HEK293T (cell line): ENCODE measurements around the gene SLC6A19.

Source experiments
- BHLHE40 ChIP-seq: fragments of 450-650 bp; IDR thresholded peaks from 2 replicates; pipeline ENCODE4 v1.6.1; 2016; ENCODE audit warnings: mild to moderate bottlenecking, moderate library complexity, borderline replicate concordance
- CTBP1 ChIP-seq: fragments of 450-650 bp; IDR thresholded peaks from 2 replicates; pipeline ENCODE4 v1.6.1; 2016; ENCODE audit warnings: borderline replicate concordance
- ELF4 ChIP-seq: fragments of 450-650 bp; IDR thresholded peaks from 2 replicates; pipeline ENCODE4 v1.6.1; 2017; ENCODE audit warnings: antibody characterized with exemption
- FOXA1 ChIP-seq: fragments of 450-650 bp; IDR thresholded peaks from 2 replicates; pipeline ENCODE4 v1.6.1; 2016; ENCODE audit warnings: mild to moderate bottlenecking
- FOXK2 ChIP-seq: fragments of 450-650 bp; IDR thresholded peaks from 2 replicates; pipeline ENCODE4 v1.6.1; 2016; ENCODE audit warnings: mild to moderate bottlenecking
- L3MBTL2 ChIP-seq: fragments of 450-650 bp; conservative IDR thresholded peaks from 2 replicates; pipeline ENCODE4 v1.6.1; 2016; ENCODE audit warnings: mild to moderate bottlenecking
- NFRKB ChIP-seq: fragments of 450-650 bp; IDR thresholded peaks from 2 replicates; pipeline ENCODE4 v1.6.1; 2016; ENCODE audit warnings: mild to moderate bottlenecking, moderate library complexity
- SP1 ChIP-seq: fragments of 450-650 bp; IDR thresholded peaks from 2 replicates; pipeline ENCODE4 v1.6.1; 2017
- SUZ12 ChIP-seq: fragments of 450-650 bp; IDR thresholded peaks from 2 replicates; pipeline ENCODE4 v1.6.1; 2016; ENCODE audit warnings: mild to moderate bottlenecking
- TARDBP ChIP-seq: fragments of 450-650 bp; IDR thresholded peaks from 2 replicates; pipeline ENCODE4 v1.6.1; 2016
- ZNF384 ChIP-seq: fragments of 450-650 bp; IDR thresholded peaks from 2 replicates; pipeline ENCODE4 v1.6.1; 2016
- TF ChIP-seq, protein P1 (sequence below): fragments of 450-650 bp; IDR thresholded peaks from 2 replicates; pipeline ENCODE4 v1.6.1; 2016

DNA sequence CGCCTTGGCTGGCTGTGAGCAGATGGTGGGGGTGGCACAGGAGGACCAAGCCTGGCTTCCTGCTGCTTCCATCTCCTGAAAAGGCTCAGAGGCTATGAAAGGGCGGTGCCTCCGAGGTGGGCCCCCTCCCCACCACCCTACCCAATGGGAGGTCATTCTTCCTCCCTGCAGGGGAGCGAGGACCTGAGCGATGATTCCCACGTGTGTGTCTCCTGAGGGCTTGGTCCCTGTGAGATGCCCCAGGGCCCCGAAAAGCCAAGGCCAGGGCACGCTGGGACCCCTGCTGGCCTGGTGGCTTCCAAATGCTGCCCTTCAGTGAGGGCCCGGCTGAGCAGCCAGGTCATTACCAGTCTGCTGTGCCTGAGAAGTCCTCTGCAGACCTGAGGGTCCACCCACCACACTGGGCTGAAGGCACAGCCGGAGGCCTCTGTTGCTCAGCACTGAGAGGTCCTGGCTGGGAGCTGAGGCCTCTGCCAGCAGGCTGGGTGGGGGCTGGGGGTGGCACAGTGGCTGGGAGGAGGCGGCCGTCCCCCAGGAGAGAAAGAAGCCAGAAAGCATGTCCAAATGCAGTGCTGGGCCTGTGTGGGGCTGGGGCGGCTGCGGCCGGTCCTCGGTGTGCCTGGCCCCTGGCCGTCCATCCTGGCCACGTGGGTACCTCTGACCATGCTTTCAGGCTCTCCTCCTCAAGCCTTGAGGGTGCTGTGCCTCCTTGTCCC lies 14.0 kb upstream of the SLC6A19 start:
- no peak for TF ChIP-seq FOXK2
- TF ChIP-seq NFRKB: no peak
- TF ChIP-seq L3MBTL2: no peak
- no peak for TF ChIP-seq ZNF384
- TF ChIP-seq, protein P1, sequence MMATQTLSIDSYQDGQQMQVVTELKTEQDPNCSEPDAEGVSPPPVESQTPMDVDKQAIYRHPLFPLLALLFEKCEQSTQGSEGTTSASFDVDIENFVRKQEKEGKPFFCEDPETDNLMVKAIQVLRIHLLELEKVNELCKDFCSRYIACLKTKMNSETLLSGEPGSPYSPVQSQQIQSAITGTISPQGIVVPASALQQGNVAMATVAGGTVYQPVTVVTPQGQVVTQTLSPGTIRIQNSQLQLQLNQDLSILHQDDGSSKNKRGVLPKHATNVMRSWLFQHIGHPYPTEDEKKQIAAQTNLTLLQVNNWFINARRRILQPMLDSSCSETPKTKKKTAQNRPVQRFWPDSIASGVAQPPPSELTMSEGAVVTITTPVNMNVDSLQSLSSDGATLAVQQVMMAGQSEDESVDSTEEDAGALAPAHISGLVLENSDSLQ: no peak
- TF ChIP-seq SUZ12: no peak
- no peak for TF ChIP-seq SP1
- no peak for TF ChIP-seq TARDBP
- no peak for TF ChIP-seq CTBP1
- TF ChIP-seq FOXA1: no peak
- no peak for TF ChIP-seq BHLHE40
- TF ChIP-seq ELF4: no peak
